Cardiac muscle cell (in vitro differentiated cells and primary cell): ENCODE data around the gene CHST11. TPM values are rescaled to one million over a fixed set of nuclear protein-coding genes. Genes with fewer than 3 reads are reported as not detected.
A peak's percentile ranks its signal among the peaks of the same experiment; 100 is the strongest.

Experiments used
- DNase-seq, 2 donors: peaks; one replicate each; pipeline versions ENCODE4 v3.0.0 to v3.0.0-alpha.2; 2010 to 2017; ENCODE audit warnings: low read depth in 1 of 2, low spot score in 1 of 2
- H3K27ac ChIP-seq: fragments of 200-600 bp; sonication (generic); 2 replicates; pipeline ENCODE4 v1.5.1; 2016
- H3K27me3 ChIP-seq: fragments of 200-600 bp; sonication (generic); 2 replicates; pipeline ENCODE4 v1.6.0; 2016; ENCODE audit warnings: control low read depth
- H3K36me3 ChIP-seq: fragments of 200-600 bp; sonication (generic); 2 replicates; pipeline ENCODE4 v1.5.1; 2016; ENCODE audit warnings: control low read depth
- H3K4me1 ChIP-seq: fragments of 200-600 bp; sonication (generic); 2 replicates; pipeline ENCODE4 v1.8.1; 2017; ENCODE audit warnings: low read depth, mild to moderate bottlenecking, mixed run types
- H3K4me3 ChIP-seq: fragments of 200-600 bp; sonication (generic); 2 replicates; pipeline ENCODE4 v1.5.1; 2016; ENCODE audit warnings: mild to moderate bottlenecking
- H3K9me3 ChIP-seq: fragments of 200-600 bp; sonication (generic); 2 replicates; pipeline ENCODE4 v1.5.1; 2017; ENCODE audit warnings: low read depth, mild to moderate bottlenecking, control low read depth
- CTCF ChIP-seq: IDR thresholded peaks from 2 replicates; pipeline ENCODE4 v1.5.1; 2012; ENCODE audit warnings: low read depth, mild to moderate bottlenecking, low read length
- polyA plus RNA-seq: library from polyadenylated mRNA; unstranded; fragments of >200 nt; fragmentation: Nextera tagmentation; extraction: Ambion mirVana; gene quantifications from 2 replicates; pipeline ENCODE4 v1.2.1, GENCODE V29; 2016
- total RNA-seq: library from RNA; depleted of rRNA; stranded (reverse); fragments of >200 nt; gene quantifications from 2 replicates; pipeline ENCODE4 v1.2.3, GENCODE V29; 2016

The CHST11 gene
- total and polyA plus RNA-seq, 2 experiments from 2014 or later: 24.2 to 39.8 TPM

GRCh38 chr12:104729610-104730446 lies 273.1 kb downstream of the CHST11 start:
- Histone ChIP-seq H3K36me3 (no peaks in the 10 kb centered on the region), H3K27me3 (no peaks in the 10 kb centered on the region), H3K27ac (no peak overlapping the region), H3K9me3 (no peaks in the 10 kb centered on the region), H3K4me1 (peaks cover 12% of the 10 kb centered on the region), H3K4me3 (no peak overlapping the region)
- TF ChIP-seq CTCF: no peak
- DNase-seq: no peak

GRCh38 chr12:104730763-104731162 lies 274.0 kb downstream of the CHST11 start:
- Histone ChIP-seq H3K27ac (no peak overlapping the region), H3K9me3 (no peaks in the 10 kb centered on the region), H3K4me1 (peaks cover 8% of the 10 kb centered on the region), H3K4me3 (no peak overlapping the region), H3K36me3 (no peaks in the 10 kb centered on the region), H3K27me3 (no peaks in the 10 kb centered on the region)
- no peak for DNase-seq
- TF ChIP-seq CTCF: no peak

GRCh38 chr12:104733717-104734175 lies 277.0 kb downstream of the CHST11 start:
- peak in 1 of 2 donors; percentile 13 for DNase-seq
- H3K27ac ChIP-seq: no peak overlapping the region
- no peaks in the 10 kb centered on the region for H3K9me3 ChIP-seq
- H3K4me3 ChIP-seq: no peak overlapping the region
- H3K4me1 ChIP-seq: peaks cover 7% of the 10 kb centered on the region
- no peaks in the 10 kb centered on the region for H3K36me3 ChIP-seq
- no peaks in the 10 kb centered on the region for H3K27me3 ChIP-seq
- TF ChIP-seq CTCF: peak; percentile 14

- no peaks in the 10 kb centered on the region for H3K36me3 ChIP-seq
- no peaks in the 10 kb centered on the region for H3K4me1 ChIP-seq
- H3K4me3 ChIP-seq: no peak overlapping the region
- no peaks in the 10 kb centered on the region for H3K9me3 ChIP-seq
- DNase-seq: no peak
- H3K27ac ChIP-seq: no peak overlapping the region
- TF ChIP-seq CTCF: no peak
- H3K27me3 ChIP-seq: no peaks in the 10 kb centered on the region
Observed at GRCh38 chr12:104734541-104735095, 277.9 kb downstream of the CHST11 start.

- DNase-seq: no peak
- no peaks in the 10 kb centered on the region for H3K4me1 ChIP-seq
- H3K27ac ChIP-seq: no peak overlapping the region
- no peak overlapping the region for H3K4me3 ChIP-seq
- TF ChIP-seq CTCF: no peak
- no peaks in the 10 kb centered on the region for H3K27me3 ChIP-seq
- no peaks in the 10 kb centered on the region for H3K36me3 ChIP-seq
- H3K9me3 ChIP-seq: no peaks in the 10 kb centered on the region
Observed at GRCh38 chr12:104735801-104736200, 279.1 kb downstream of the CHST11 start.
